Measurements from ENCODE around the gene PRODH2. TPM values are rescaled to one million over a fixed set of nuclear protein-coding genes. Genes with fewer than 3 reads are reported as not detected.

The PRODH2 gene
- total RNA-seq, 1 experiment from 2014 or later, result not detected

- CTCF ChIA-PET, result interaction anchor here (0.6 to 1.5 kb wide), 5 partner anchors 9 to 134 kb away, joined by 3 to 5 read pairs (median 3); partner anchors contain the start of gene LIN37
- Mint-ChIP-seq H3K27me3 (ENCODE audit: insufficient read depth, unreplicated experiment) (no peaks in the 10 kb centered on the region), H3K4me1 (ENCODE audit: insufficient read depth, unreplicated experiment) (peaks cover 8% of the 10 kb centered on the region), H3K9me3 (ENCODE audit: unreplicated experiment) (no peaks in the 10 kb centered on the region), H3K4me3 (ENCODE audit: unreplicated experiment) (no peak overlapping the region), H3K27ac (ENCODE audit: low read depth, unreplicated experiment) (no peak overlapping the region), H3K36me3 (ENCODE audit: insufficient read depth, unreplicated experiment) (peaks cover 49% of the 10 kb centered on the region)
- DNase-seq (ENCODE audit: unreplicated experiment), result peak; percentile 74
- no TSS peak for BruUV-seq (replicated peaks)
- POLR2A ChIA-PET, result interaction anchor here (0.9 to 3.4 kb wide), 3 partner anchors 9 to 23 kb away, joined by 4 to 12 read pairs (median 5); partner anchors contain the start of gene LIN37
- intact Hi-C loops (cut with micrococcal nuclease), result no loop called here
- no peak for TF ChIP-seq CTCF (IDR thresholded peaks at IDR 0.05; ENCODE audit: unreplicated experiment)
Observed at GRCh38 chr19:35760711-35761349, 51.8 kb downstream of the PRODH2 start.

GRCh38 chr19:35759697-35760096, 52.9 kb downstream of the PRODH2 start:
- no peak for TF ChIP-seq CTCF (IDR thresholded peaks at IDR 0.05; ENCODE audit: unreplicated experiment)
- Mint-ChIP-seq H3K27ac (ENCODE audit: low read depth, unreplicated experiment) (no peak overlapping the region), H3K4me3 (ENCODE audit: unreplicated experiment) (peak overlapping the region; percentile 97), H3K9me3 (ENCODE audit: unreplicated experiment) (no peaks in the 10 kb centered on the region), H3K36me3 (ENCODE audit: insufficient read depth, unreplicated experiment) (peaks cover 43% of the 10 kb centered on the region), H3K4me1 (ENCODE audit: insufficient read depth, unreplicated experiment) (peaks cover 8% of the 10 kb centered on the region), H3K27me3 (ENCODE audit: insufficient read depth, unreplicated experiment) (no peaks in the 10 kb centered on the region)
- intact Hi-C loops (cut with micrococcal nuclease), result no loop called here
- no TSS peak for BruUV-seq (replicated peaks)
- DNase-seq (ENCODE audit: unreplicated experiment), result no peak
- ChIA-PET CTCF (interaction anchor here (1.3 to 1.5 kb wide), 2 partner anchors 12 to 67 kb away, joined by 3 to 5 read pairs; partner anchors contain the start of gene LIN37), POLR2A (interaction anchor here (1.1 to 3.4 kb wide), 3 partner anchors 10 to 15 kb away, joined by 3 to 12 read pairs (median 5); partner anchors contain the start of genes LIN37, PSENEN and U2AF1L4)

- TF ChIP-seq CTCF (IDR thresholded peaks at IDR 0.05; ENCODE audit: unreplicated experiment), result no peak
- Mint-ChIP-seq H3K9me3 (ENCODE audit: unreplicated experiment) (no peaks in the 10 kb centered on the region), H3K27ac (ENCODE audit: low read depth, unreplicated experiment) (peak within 1 kb of the TSS; percentile 99), H3K36me3 (ENCODE audit: insufficient read depth, unreplicated experiment) (peaks cover 40% of the 10 kb centered on the region), H3K4me3 (ENCODE audit: unreplicated experiment) (peak within 1 kb of the TSS; percentile 97), H3K4me1 (ENCODE audit: insufficient read depth, unreplicated experiment) (peaks cover 8% of the 10 kb centered on the region), H3K27me3 (ENCODE audit: insufficient read depth, unreplicated experiment) (no peaks in the 10 kb centered on the region)
- ChIA-PET POLR2A (interaction anchor here (0.7 to 1.1 kb wide), 4 partner anchors 10 to 1068 kb away, joined by 3 to 8 read pairs (median 3); partner anchors contain the start of gene LIN37), CTCF (no interaction called here)
- TSS peak; percentile 74 for BruUV-seq (replicated peaks)
- peak; percentile 99 for DNase-seq (ENCODE audit: unreplicated experiment)
- intact Hi-C loops (cut with micrococcal nuclease), result loop anchor here (1.0 kb wide), 1 partner anchor 10 kb away; the partner anchor contains the start of gene LIN37
Observed at GRCh38 chr19:35757749-35758608, 54.7 kb downstream of the PRODH2 start, which contains the start of gene PROSER3. TSS of gene PROSER3 (plus strand) at chr19:35758176. CDS start at chr19:35758216, 40 bp downstream.
